HCT116 (cell line): ENCODE measurements around the gene SLC12A3. TPM values are rescaled to one million over a fixed set of nuclear protein-coding genes. Genes with fewer than 3 reads are reported as not detected.

ENCODE experiments used
- ATAC-seq: fragments of 200-7000 bp; cut with Tn5 transposase; 2 replicates; pipeline ENCODE4 v1.9.1; 2020; ENCODE audit warnings: mild to moderate bottlenecking, moderate library complexity
- BruUV-seq: library from RNA; stranded (reverse); fragments of 400-500 nt; replicated peaks from 2 replicates; lab custom pipeline; 2021; lab: Mats Ljungman, UMichigan
- CTCF ChIA-PET: fragments of 300-600 bp; sonication (Branson Sonifier 250); formaldehyde crosslinking; loops from one replicate; lab custom pipeline; 2021; ENCODE audit warnings: antibody characterized with exemption; lab: Charles Lee
- POLR2A ChIA-PET: fragments of 300-600, 350-600 bp; sonication (Branson Sonifier 250); formaldehyde crosslinking; loops from one replicate; lab custom pipeline; 2021; ENCODE audit warnings: antibody characterized with exemption; lab: Charles Lee
- RAD21 ChIA-PET, 2 experiments: fragments of 300-600 bp; sonication (Branson Sonifier 250); formaldehyde crosslinking; loops; one replicate each; lab custom pipeline; 2023; ENCODE audit warnings: low total read pairs in 2 of 2; ENCODE audit not compliant: uncharacterized antibody in 2 of 2, unreplicated experiment in 2 of 2, low non-redundant PET in 1 of 2; lab: Charles Lee
- DNase-seq: peaks from one replicate; pipeline ENCODE4 v3.0.0-alpha.2; 2010; ENCODE audit warnings: low read depth, low spot score
- H2AFZ ChIP-seq: fragments of 200-600 bp; shearing (Covaris generic), sonication (generic); 2 replicates; pipeline ENCODE4 v1.6.1; 2017; ENCODE audit warnings: low read depth, mixed run types, mixed read lengths, antibody characterized with exemption, low read length; ENCODE audit not compliant: poor library complexity, severe bottlenecking
- H3K27ac ChIP-seq: 2 replicates; pipeline ENCODE4 v1.5.1; 2012; ENCODE audit warnings: low read depth, low read length
- H3K27me3 ChIP-seq: fragments of 200-600 bp; sonication (generic); 2 replicates; pipeline ENCODE4 v1.6.1; 2016; ENCODE audit warnings: mixed run types, low read length, mixed read lengths; ENCODE audit not compliant: insufficient read depth
- H3K36me3 ChIP-seq, 2 experiments: fragments of 200-500 bp in 1 of 2; fragments of 200-600 bp in 1 of 2; sonication (Bioruptor generic) in 1 of 2; sonication (generic) in 1 of 2; 2 replicates each; pipeline versions ENCODE4 v1.5.1 to v1.6.1; 2014 to 2016; ENCODE audit warnings: low read length in 2 of 2, inconsistent platforms in 1 of 2, mixed read lengths in 1 of 2, mixed run types in 1 of 2; ENCODE audit not compliant: insufficient read depth in 2 of 2, control insufficient read depth in 1 of 2
- H3K4me1 ChIP-seq, 2 experiments: fragments of 200-600 bp in 1 of 2; sonication (generic) in 1 of 2; 2 replicates each; pipeline versions ENCODE4 v1.5.1 to v1.6.1; 2012 to 2017; ENCODE audit warnings: low read length in 2 of 2, inconsistent platforms in 1 of 2, mild to moderate bottlenecking in 1 of 2, mixed read lengths in 1 of 2, mixed run types in 1 of 2, moderate library complexity in 1 of 2; ENCODE audit not compliant: insufficient read depth in 2 of 2, control insufficient read depth in 1 of 2
- H3K4me2 ChIP-seq: fragments of 200-600 bp; sonication (generic); 2 replicates; pipeline ENCODE4 v1.6.1; 2017; ENCODE audit warnings: mixed run types, low read length, mixed read lengths
- H3K4me3 ChIP-seq, 2 experiments: fragments of 200-600 bp in 1 of 2; sonication (generic) in 1 of 2; replicated peaks in 1 of 2; 2 replicates each; pipeline ENCODE4 v1.5.1; 2011 to 2016; ENCODE audit warnings: low read length in 2 of 2, control low read depth in 1 of 2, low read depth in 1 of 2, mild to moderate bottlenecking in 1 of 2, mixed read lengths in 1 of 2, mixed run types in 1 of 2
- H3K79me2 ChIP-seq: fragments of 200-600 bp; sonication (generic); 2 replicates; pipeline ENCODE4 v1.6.1; 2017; ENCODE audit warnings: mild to moderate bottlenecking, mixed run types, low read length, moderate library complexity, mixed read lengths; ENCODE audit not compliant: insufficient read depth
- H3K9ac ChIP-seq: fragments of 200-600 bp; sonication (generic); 2 replicates; pipeline ENCODE4 v1.6.1; 2016; ENCODE audit warnings: low read length, mixed read lengths
- H3K9me2 ChIP-seq: fragments of 200-600 bp; sonication (generic), shearing (Covaris generic); 2 replicates; pipeline ENCODE4 v1.6.1; 2017; ENCODE audit warnings: mixed run types, mild to moderate bottlenecking, moderate library complexity; ENCODE audit not compliant: insufficient read depth
- H3K9me3 ChIP-seq, 2 experiments: fragments of 200-500 bp in 1 of 2; fragments of 200-600 bp in 1 of 2; sonication (Bioruptor generic) in 1 of 2; sonication (generic) in 1 of 2; 2 replicates each; pipeline ENCODE4 v1.6.1; 2014 to 2017; ENCODE audit warnings: low read length in 2 of 2, mixed read lengths in 2 of 2, inconsistent platforms in 1 of 2, low read depth in 1 of 2, mild to moderate bottlenecking in 1 of 2, mixed run types in 1 of 2, moderate library complexity in 1 of 2; ENCODE audit not compliant: control insufficient read depth in 1 of 2, insufficient read depth in 1 of 2
- H4K20me1 ChIP-seq: fragments of 200-600 bp; sonication (generic), shearing (Covaris generic); 2 replicates; pipeline ENCODE4 v1.6.1; 2017; ENCODE audit warnings: mixed run types, mild to moderate bottlenecking, moderate library complexity; ENCODE audit not compliant: insufficient read depth
- CEBPB ChIP-seq: IDR thresholded peaks from 2 replicates; pipeline ENCODE4 v1.6.1; 2012; ENCODE audit warnings: low read depth
- EGR1 ChIP-seq: IDR thresholded peaks from 2 replicates; pipeline ENCODE4 v1.6.1; 2012; ENCODE audit warnings: low read depth
- EZH2 ChIP-seq: fragments of 200-600 bp; sonication (generic); IDR thresholded peaks from 2 replicates; pipeline ENCODE4 v1.6.1; 2017; ENCODE audit warnings: antibody characterized with exemption, mixed run types
- EZH2phosphoT487 ChIP-seq: fragments of 200-600 bp; IDR thresholded peaks from 2 replicates; pipeline ENCODE4 v1.6.1; 2018; ENCODE audit warnings: antibody characterized with exemption, borderline replicate concordance
- FOSL1 ChIP-seq: IDR thresholded peaks from 2 replicates; pipeline ENCODE4 v1.6.1; 2012; ENCODE audit warnings: low read depth
- JUND ChIP-seq: IDR thresholded peaks from 2 replicates; pipeline ENCODE4 v1.6.1; 2012
- POLR2A ChIP-seq: IDR thresholded peaks from 2 replicates; pipeline ENCODE4 v1.7.0; 2011; ENCODE audit warnings: borderline replicate concordance; ENCODE audit not compliant: insufficient read depth, insufficient read length; ENCODE audit errors: extremely low read depth
- POLR2AphosphoS5 ChIP-seq: IDR thresholded peaks from 2 replicates; pipeline ENCODE4 v1.6.1; 2011; ENCODE audit warnings: mild to moderate bottlenecking, low read depth, low read length, moderate library complexity
- RAD21 ChIP-seq: IDR thresholded peaks from 2 replicates; pipeline ENCODE4 v1.6.1; 2012; ENCODE audit warnings: low read depth, mild to moderate bottlenecking
- SP1 ChIP-seq: IDR thresholded peaks from 2 replicates; pipeline ENCODE4 v1.6.1; 2012; ENCODE audit warnings: low read depth
- SRF ChIP-seq: IDR thresholded peaks from 2 replicates; pipeline ENCODE4 v1.6.1; 2012; ENCODE audit warnings: low read depth
- TCF7L2 ChIP-seq: IDR thresholded peaks from 2 replicates; pipeline ENCODE4 v1.7.0; 2011; ENCODE audit warnings: borderline replicate concordance, inconsistent platforms; ENCODE audit not compliant: insufficient read depth, insufficient read length; ENCODE audit errors: extremely low read depth
- YY1 ChIP-seq: IDR thresholded peaks from 2 replicates; pipeline ENCODE4 v1.6.1; 2011; ENCODE audit warnings: low read length, low read depth, moderate library complexity, mild to moderate bottlenecking; ENCODE audit not compliant: insufficient replicate concordance; ENCODE audit errors: extremely low read depth
- ZFX ChIP-seq: fragments of 450-650 bp; IDR thresholded peaks from 2 replicates; pipeline ENCODE4 v1.6.1; 2017
- ZNF274 ChIP-seq: fragments of 200-500 bp; sonication (Bioruptor generic); IDR thresholded peaks from 2 replicates; pipeline ENCODE4 v1.6.1; 2014; ENCODE audit warnings: mild to moderate bottlenecking, low read depth, low read length, inconsistent platforms
- intact Hi-C: fragments of 100-400 bp; cut with micrococcal nuclease; formaldehyde crosslinking; loops from 2 replicates; pipeline ENCODE4 v1.10.0; 2022
- total RNA-seq: library from RNA; stranded (reverse); gene quantifications from one replicate; pipeline ENCODE4 v1.2.1, GENCODE V29; 2021; ENCODE audit not compliant: unreplicated experiment
- TF ChIP-seq, protein P1 (sequence below): IDR thresholded peaks from 2 replicates; pipeline ENCODE4 v1.6.1; 2011; ENCODE audit warnings: mild to moderate bottlenecking, low read length, moderate library complexity; ENCODE audit not compliant: insufficient replicate concordance; ENCODE audit errors: extremely low read depth
- TF ChIP-seq, protein P2 (sequence below), 3 experiments: fragments of 200-600 bp in 1 of 3; sonication (generic) in 1 of 3; IDR thresholded peaks in 2 of 3; conservative IDR thresholded peaks in 1 of 3; 2 replicates each; pipeline ENCODE4 v1.5.1; 2012 to 2017; ENCODE audit warnings: low read depth in 2 of 3, low read length in 2 of 3, antibody characterized with exemption in 1 of 3, borderline replicate concordance in 1 of 3, control low read depth in 1 of 3, mild to moderate bottlenecking in 1 of 3, mixed read lengths in 1 of 3, mixed run types in 1 of 3, moderate library complexity in 1 of 3; ENCODE audit not compliant: insufficient read depth in 1 of 3
- TF ChIP-seq, protein P3 (sequence below): IDR thresholded peaks from 2 replicates; pipeline ENCODE4 v1.6.1; 2012
- TF ChIP-seq, protein P4 (sequence below): IDR thresholded peaks from 2 replicates; pipeline ENCODE4 v1.6.1; 2012; ENCODE audit warnings: low read depth
- TF ChIP-seq, protein P5 (sequence below): IDR thresholded peaks from 2 replicates; pipeline ENCODE4 v1.6.1; 2012

The SLC12A3 gene
- total RNA-seq, 1 experiment from 2014 or later = not detected

DNA sequence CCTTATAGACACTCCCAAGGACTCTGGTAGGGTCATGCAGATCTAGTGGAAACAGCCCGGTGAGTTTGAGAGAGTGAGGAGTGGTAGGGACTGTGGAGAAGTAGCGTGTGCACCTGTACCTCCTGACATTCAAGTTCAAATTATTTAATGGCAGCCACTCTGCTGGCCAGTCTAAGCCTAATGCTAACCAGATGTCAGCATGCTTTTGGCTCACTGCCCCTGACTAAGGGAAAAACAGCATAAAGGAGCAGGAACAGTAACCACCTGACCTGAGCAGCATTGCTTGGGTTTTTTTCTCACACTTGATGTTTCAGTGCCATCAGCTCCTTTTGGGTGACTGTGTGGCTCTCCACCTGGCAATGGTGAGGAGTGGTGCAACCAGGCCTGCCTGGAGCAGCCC lies 23.8 kb upstream of the SLC12A3 start:
- no peak for ATAC-seq
- Histone ChIP-seq H3K4me3 (no peak overlapping the region), H2AFZ (no peak overlapping the region), H3K27ac (no peak overlapping the region), H3K9ac (no peak overlapping the region), H3K4me1 (no peaks in the 10 kb centered on the region), H3K79me2 (no peaks in the 10 kb centered on the region), H3K36me3 (peaks cover 23 to 44% of the 10 kb centered on the region in 2 experiments; a peak in 3 of 4 replicates), H3K27me3 (no peaks in the 10 kb centered on the region), H4K20me1 (no peaks in the 10 kb centered on the region), H3K9me2 (no peaks in the 10 kb centered on the region), H3K4me2 (no peak overlapping the region), H3K9me3 (no peaks in the 10 kb centered on the region)
- RAD21 ChIA-PET = no interaction called here
- intact Hi-C loops = no loop called here
- POLR2A ChIA-PET = no interaction called here
- CTCF ChIA-PET = no interaction called here
- no TSS peak for BruUV-seq
- no peak for TF ChIP-seq TCF7L2
- no peak for TF ChIP-seq SP1
- no peak for TF ChIP-seq EGR1
- no peak for TF ChIP-seq JUND
- TF ChIP-seq EZH2 = no peak
- TF ChIP-seq FOSL1 = no peak
- TF ChIP-seq, protein P1, sequence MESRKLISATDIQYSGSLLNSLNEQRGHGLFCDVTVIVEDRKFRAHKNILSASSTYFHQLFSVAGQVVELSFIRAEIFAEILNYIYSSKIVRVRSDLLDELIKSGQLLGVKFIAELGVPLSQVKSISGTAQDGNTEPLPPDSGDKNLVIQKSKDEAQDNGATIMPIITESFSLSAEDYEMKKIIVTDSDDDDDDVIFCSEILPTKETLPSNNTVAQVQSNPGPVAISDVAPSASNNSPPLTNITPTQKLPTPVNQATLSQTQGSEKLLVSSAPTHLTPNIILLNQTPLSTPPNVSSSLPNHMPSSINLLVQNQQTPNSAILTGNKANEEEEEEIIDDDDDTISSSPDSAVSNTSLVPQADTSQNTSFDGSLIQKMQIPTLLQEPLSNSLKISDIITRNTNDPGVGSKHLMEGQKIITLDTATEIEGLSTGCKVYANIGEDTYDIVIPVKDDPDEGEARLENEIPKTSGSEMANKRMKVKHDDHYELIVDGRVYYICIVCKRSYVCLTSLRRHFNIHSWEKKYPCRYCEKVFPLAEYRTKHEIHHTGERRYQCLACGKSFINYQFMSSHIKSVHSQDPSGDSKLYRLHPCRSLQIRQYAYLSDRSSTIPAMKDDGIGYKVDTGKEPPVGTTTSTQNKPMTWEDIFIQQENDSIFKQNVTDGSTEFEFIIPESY = no peak
- no peak for TF ChIP-seq SRF
- TF ChIP-seq, protein P2, sequence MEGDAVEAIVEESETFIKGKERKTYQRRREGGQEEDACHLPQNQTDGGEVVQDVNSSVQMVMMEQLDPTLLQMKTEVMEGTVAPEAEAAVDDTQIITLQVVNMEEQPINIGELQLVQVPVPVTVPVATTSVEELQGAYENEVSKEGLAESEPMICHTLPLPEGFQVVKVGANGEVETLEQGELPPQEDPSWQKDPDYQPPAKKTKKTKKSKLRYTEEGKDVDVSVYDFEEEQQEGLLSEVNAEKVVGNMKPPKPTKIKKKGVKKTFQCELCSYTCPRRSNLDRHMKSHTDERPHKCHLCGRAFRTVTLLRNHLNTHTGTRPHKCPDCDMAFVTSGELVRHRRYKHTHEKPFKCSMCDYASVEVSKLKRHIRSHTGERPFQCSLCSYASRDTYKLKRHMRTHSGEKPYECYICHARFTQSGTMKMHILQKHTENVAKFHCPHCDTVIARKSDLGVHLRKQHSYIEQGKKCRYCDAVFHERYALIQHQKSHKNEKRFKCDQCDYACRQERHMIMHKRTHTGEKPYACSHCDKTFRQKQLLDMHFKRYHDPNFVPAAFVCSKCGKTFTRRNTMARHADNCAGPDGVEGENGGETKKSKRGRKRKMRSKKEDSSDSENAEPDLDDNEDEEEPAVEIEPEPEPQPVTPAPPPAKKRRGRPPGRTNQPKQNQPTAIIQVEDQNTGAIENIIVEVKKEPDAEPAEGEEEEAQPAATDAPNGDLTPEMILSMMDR (IDR thresholded peaks at IDR 0.05 in 2 of 3, conservative IDR thresholded peaks at IDR 0.05 in 1 of 3; ENCODE audit: borderline replicate concordance in 1 of 3, insufficient read depth in 1 of 3, low read depth in 2 of 3, low read length in 2 of 3) = no peak
- TF ChIP-seq EZH2phosphoT487 = no peak
- TF ChIP-seq CEBPB = no peak
- TF ChIP-seq, protein P3, sequence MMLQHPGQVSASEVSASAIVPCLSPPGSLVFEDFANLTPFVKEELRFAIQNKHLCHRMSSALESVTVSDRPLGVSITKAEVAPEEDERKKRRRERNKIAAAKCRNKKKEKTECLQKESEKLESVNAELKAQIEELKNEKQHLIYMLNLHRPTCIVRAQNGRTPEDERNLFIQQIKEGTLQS = no peak
- TF ChIP-seq YY1 = no peak
- no peak for TF ChIP-seq ZFX
- TF ChIP-seq, protein P4, sequence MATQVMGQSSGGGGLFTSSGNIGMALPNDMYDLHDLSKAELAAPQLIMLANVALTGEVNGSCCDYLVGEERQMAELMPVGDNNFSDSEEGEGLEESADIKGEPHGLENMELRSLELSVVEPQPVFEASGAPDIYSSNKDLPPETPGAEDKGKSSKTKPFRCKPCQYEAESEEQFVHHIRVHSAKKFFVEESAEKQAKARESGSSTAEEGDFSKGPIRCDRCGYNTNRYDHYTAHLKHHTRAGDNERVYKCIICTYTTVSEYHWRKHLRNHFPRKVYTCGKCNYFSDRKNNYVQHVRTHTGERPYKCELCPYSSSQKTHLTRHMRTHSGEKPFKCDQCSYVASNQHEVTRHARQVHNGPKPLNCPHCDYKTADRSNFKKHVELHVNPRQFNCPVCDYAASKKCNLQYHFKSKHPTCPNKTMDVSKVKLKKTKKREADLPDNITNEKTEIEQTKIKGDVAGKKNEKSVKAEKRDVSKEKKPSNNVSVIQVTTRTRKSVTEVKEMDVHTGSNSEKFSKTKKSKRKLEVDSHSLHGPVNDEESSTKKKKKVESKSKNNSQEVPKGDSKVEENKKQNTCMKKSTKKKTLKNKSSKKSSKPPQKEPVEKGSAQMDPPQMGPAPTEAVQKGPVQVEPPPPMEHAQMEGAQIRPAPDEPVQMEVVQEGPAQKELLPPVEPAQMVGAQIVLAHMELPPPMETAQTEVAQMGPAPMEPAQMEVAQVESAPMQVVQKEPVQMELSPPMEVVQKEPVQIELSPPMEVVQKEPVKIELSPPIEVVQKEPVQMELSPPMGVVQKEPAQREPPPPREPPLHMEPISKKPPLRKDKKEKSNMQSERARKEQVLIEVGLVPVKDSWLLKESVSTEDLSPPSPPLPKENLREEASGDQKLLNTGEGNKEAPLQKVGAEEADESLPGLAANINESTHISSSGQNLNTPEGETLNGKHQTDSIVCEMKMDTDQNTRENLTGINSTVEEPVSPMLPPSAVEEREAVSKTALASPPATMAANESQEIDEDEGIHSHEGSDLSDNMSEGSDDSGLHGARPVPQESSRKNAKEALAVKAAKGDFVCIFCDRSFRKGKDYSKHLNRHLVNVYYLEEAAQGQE = no peak
- TF ChIP-seq RAD21 = no peak
- TF ChIP-seq, protein P5, sequence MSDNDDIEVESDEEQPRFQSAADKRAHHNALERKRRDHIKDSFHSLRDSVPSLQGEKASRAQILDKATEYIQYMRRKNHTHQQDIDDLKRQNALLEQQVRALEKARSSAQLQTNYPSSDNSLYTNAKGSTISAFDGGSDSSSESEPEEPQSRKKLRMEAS = no peak
- no peak for TF ChIP-seq POLR2AphosphoS5
- TF ChIP-seq ZNF274 = no peak
- no peak for TF ChIP-seq POLR2A
- no peak for DNase-seq
